HepG2 (cell line): ENCODE measurements around the gene RBM34.

ENCODE experiments used
- AGO2 ChIP-seq: fragments of 200-400 bp; formaldehyde crosslinking; optimal IDR thresholded peaks from 2 replicates; pipeline ENCODE3; 2017; ENCODE audit warnings: mild to moderate bottlenecking, low read depth, low read length, moderate library complexity
- ATF3 ChIP-seq: sonication (generic); formaldehyde crosslinking; IDR thresholded peaks from 2 replicates; pipeline ENCODE4 v1.4.0; 2020; ENCODE audit warnings: missing genetic modification reagents
- MAX ChIP-seq: IDR thresholded peaks from 2 replicates; pipeline ENCODE4 v1.6.1; 2012; ENCODE audit warnings: inconsistent platforms
- MLX ChIP-seq: IDR thresholded peaks from 2 replicates; pipeline ENCODE4 v1.6.1; 2016
- MYC ChIP-seq: sonication (generic); formaldehyde crosslinking; IDR thresholded peaks from 2 replicates; pipeline ENCODE4 v1.9.0; 2021; ENCODE audit warnings: missing genetic modification reagents, borderline replicate concordance
- POLR2A ChIP-seq, 2 experiments: IDR thresholded peaks; 2 replicates each; pipeline ENCODE4 v1.6.1; 2011; ENCODE audit warnings: low read depth in 2 of 2, low read length in 2 of 2, mild to moderate bottlenecking in 1 of 2, moderate library complexity in 1 of 2; ENCODE audit not compliant: insufficient read depth in 1 of 2
- REST ChIP-seq, 2 experiments: IDR thresholded peaks; 2 replicates each; pipeline ENCODE4 v1.6.1; 2011 to 2012; ENCODE audit warnings: low read length in 2 of 2, borderline replicate concordance in 1 of 2, low read depth in 1 of 2, mild to moderate bottlenecking in 1 of 2, moderate library complexity in 1 of 2
- SUZ12 ChIP-seq: fragments of 150-350 bp; IDR thresholded peaks from 2 replicates; pipeline ENCODE4 v1.6.1; 2014; ENCODE audit warnings: low read depth, low read length
- U2AF1 ChIP-seq: fragments of 200-400 bp; formaldehyde crosslinking; optimal IDR thresholded peaks from 2 replicates; pipeline ENCODE3; 2017; ENCODE audit warnings: mild to moderate bottlenecking, low read depth, low read length
- ZNF33B ChIP-seq: sonication (generic); formaldehyde crosslinking; IDR thresholded peaks from 2 replicates; pipeline ENCODE4 v1.5.1; 2020; ENCODE audit warnings: mild to moderate bottlenecking, missing genetic modification reagents
- TF ChIP-seq, protein P1 (sequence below): sonication (generic); formaldehyde crosslinking; IDR thresholded peaks from 2 replicates; pipeline ENCODE4 v1.4.0; 2020; ENCODE audit warnings: missing genetic modification reagents, borderline replicate concordance
- TF ChIP-seq, protein P2 (sequence below): sonication (generic); formaldehyde crosslinking; IDR thresholded peaks from 2 replicates; pipeline ENCODE4 v1.5.0; 2020; ENCODE audit warnings: mild to moderate bottlenecking, missing genetic modification reagents, moderate library complexity

GRCh38 chr1:235093696-235094592 lies 67.1 kb downstream of the RBM34 start:
- TF ChIP-seq, protein P1, sequence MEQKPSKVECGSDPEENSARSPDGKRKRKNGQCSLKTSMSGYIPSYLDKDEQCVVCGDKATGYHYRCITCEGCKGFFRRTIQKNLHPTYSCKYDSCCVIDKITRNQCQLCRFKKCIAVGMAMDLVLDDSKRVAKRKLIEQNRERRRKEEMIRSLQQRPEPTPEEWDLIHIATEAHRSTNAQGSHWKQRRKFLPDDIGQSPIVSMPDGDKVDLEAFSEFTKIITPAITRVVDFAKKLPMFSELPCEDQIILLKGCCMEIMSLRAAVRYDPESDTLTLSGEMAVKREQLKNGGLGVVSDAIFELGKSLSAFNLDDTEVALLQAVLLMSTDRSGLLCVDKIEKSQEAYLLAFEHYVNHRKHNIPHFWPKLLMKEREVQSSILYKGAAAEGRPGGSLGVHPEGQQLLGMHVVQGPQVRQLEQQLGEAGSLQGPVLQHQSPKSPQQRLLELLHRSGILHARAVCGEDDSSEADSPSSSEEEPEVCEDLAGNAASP (CRISPR knock-in tag): no peak
- no peak for TF ChIP-seq ATF3 (CRISPR knock-in tag)
- TF ChIP-seq POLR2A (IDR thresholded peaks at IDR 0.05; ENCODE audit: insufficient read depth in 1 of 2, low read depth in 2 of 2, low read length in 2 of 2): no peak
- TF ChIP-seq MYC: no peak; the same call in 1 of the 2 replicates
- TF ChIP-seq ZNF33B: no peak
- TF ChIP-seq, protein P2, sequence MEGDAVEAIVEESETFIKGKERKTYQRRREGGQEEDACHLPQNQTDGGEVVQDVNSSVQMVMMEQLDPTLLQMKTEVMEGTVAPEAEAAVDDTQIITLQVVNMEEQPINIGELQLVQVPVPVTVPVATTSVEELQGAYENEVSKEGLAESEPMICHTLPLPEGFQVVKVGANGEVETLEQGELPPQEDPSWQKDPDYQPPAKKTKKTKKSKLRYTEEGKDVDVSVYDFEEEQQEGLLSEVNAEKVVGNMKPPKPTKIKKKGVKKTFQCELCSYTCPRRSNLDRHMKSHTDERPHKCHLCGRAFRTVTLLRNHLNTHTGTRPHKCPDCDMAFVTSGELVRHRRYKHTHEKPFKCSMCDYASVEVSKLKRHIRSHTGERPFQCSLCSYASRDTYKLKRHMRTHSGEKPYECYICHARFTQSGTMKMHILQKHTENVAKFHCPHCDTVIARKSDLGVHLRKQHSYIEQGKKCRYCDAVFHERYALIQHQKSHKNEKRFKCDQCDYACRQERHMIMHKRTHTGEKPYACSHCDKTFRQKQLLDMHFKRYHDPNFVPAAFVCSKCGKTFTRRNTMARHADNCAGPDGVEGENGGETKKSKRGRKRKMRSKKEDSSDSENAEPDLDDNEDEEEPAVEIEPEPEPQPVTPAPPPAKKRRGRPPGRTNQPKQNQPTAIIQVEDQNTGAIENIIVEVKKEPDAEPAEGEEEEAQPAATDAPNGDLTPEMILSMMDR (CRISPR knock-in tag): peak; percentile 88
- TF ChIP-seq MAX: 0 out of 2 replicates have a peak, but pooled peaks have one; percentile 4
- no peak for TF ChIP-seq REST (IDR thresholded peaks at IDR 0.05; ENCODE audit: borderline replicate concordance in 1 of 2, low read depth in 1 of 2, low read length in 2 of 2)
- TF ChIP-seq MLX (CRISPR knock-in tag): no peak
- TF ChIP-seq AGO2: no peak
- no peak for TF ChIP-seq U2AF1
- no peak for TF ChIP-seq SUZ12
